ENCODE results near the gene KRTAP10-1. TPM values are rescaled to one million over a fixed set of nuclear protein-coding genes. Genes with fewer than 3 reads are reported as not detected.

Gene KRTAP10-1
- total RNA-seq, 2 experiments from 2014 or later, result not detected

- no peak overlapping the region for H3K4me3 Mint-ChIP-seq
- no peaks in the 10 kb centered on the region for H3K36me3 Mint-ChIP-seq (ENCODE audit: low read depth)
- DNase-seq (no peak), ATAC-seq (no peak)
- CTCF ChIA-PET, result no interaction called here
- H3K27ac Mint-ChIP-seq, result no peak overlapping the region
- no peaks in the 10 kb centered on the region for H3K27me3 Mint-ChIP-seq
- POLR2A ChIA-PET, result no interaction called here
- no peaks in the 10 kb centered on the region for H3K4me1 Mint-ChIP-seq (ENCODE audit: low read depth)
- H3K9me3 Mint-ChIP-seq, result no peaks in the 10 kb centered on the region
- TF ChIP-seq, protein P1, sequence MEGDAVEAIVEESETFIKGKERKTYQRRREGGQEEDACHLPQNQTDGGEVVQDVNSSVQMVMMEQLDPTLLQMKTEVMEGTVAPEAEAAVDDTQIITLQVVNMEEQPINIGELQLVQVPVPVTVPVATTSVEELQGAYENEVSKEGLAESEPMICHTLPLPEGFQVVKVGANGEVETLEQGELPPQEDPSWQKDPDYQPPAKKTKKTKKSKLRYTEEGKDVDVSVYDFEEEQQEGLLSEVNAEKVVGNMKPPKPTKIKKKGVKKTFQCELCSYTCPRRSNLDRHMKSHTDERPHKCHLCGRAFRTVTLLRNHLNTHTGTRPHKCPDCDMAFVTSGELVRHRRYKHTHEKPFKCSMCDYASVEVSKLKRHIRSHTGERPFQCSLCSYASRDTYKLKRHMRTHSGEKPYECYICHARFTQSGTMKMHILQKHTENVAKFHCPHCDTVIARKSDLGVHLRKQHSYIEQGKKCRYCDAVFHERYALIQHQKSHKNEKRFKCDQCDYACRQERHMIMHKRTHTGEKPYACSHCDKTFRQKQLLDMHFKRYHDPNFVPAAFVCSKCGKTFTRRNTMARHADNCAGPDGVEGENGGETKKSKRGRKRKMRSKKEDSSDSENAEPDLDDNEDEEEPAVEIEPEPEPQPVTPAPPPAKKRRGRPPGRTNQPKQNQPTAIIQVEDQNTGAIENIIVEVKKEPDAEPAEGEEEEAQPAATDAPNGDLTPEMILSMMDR (IDR thresholded peaks at IDR 0.05), result no peak
- intact Hi-C loops (cut with micrococcal nuclease), result no loop called here
Measured at GRCh38 chr21:44523567-44524413, 16.2 kb downstream of the KRTAP10-1 start.

- CTCF ChIA-PET, result no interaction called here
- POLR2A ChIA-PET, result no interaction called here
- TF ChIP-seq, protein P1 (IDR thresholded peaks at IDR 0.05), result no peak
- no peak overlapping the region for H3K27ac Mint-ChIP-seq
- ATAC-seq (no peak), DNase-seq (no peak)
- intact Hi-C loops (cut with micrococcal nuclease), result no loop called here
- no peaks in the 10 kb centered on the region for H3K4me1 Mint-ChIP-seq (ENCODE audit: low read depth)
- no peaks in the 10 kb centered on the region for H3K27me3 Mint-ChIP-seq
- no peaks in the 10 kb centered on the region for H3K9me3 Mint-ChIP-seq
- no peaks in the 10 kb centered on the region for H3K36me3 Mint-ChIP-seq (ENCODE audit: low read depth)
- no peak overlapping the region for H3K4me3 Mint-ChIP-seq
Measured at GRCh38 chr21:44522753-44523204, 17.2 kb downstream of the KRTAP10-1 start.

- intact Hi-C loops (cut with micrococcal nuclease), result no loop called here
- no peak for ATAC-seq
- Mint-ChIP-seq H3K27ac (no peak overlapping the region), H3K36me3 (ENCODE audit: low read depth) (no peaks in the 10 kb centered on the region), H3K27me3 (no peaks in the 10 kb centered on the region), H3K4me3 (no peak overlapping the region), H3K4me1 (ENCODE audit: low read depth) (no peaks in the 10 kb centered on the region), H3K9me3 (no peaks in the 10 kb centered on the region)
- ChIA-PET POLR2A (interaction anchor here (0.6 kb wide), 1 partner anchor 100 kb away, joined by 3 read pairs; no protein-coding TSS in a partner anchor), CTCF (no interaction called here)
- DNase-seq, result no peak
- TF ChIP-seq, protein P1 (IDR thresholded peaks at IDR 0.05), result no peak
Measured at GRCh38 chr21:44521928-44522752, 17.9 kb downstream of the KRTAP10-1 start.

GRCh38 chr21:44521301-44521927, 18.6 kb downstream of the KRTAP10-1 start:
- H3K9me3 Mint-ChIP-seq, result no peaks in the 10 kb centered on the region
- ChIA-PET CTCF (interaction anchor here (0.6 kb wide), 1 partner anchor 247 kb away, joined by 3 read pairs; no protein-coding TSS in a partner anchor), POLR2A (interaction anchor here (0.6 kb wide), 1 partner anchor 101 kb away, joined by 3 read pairs; no protein-coding TSS in a partner anchor)
- no peak overlapping the region for H3K4me3 Mint-ChIP-seq
- DNase-seq (no peak), ATAC-seq (no peak)
- H3K36me3 Mint-ChIP-seq (ENCODE audit: low read depth), result no peaks in the 10 kb centered on the region
- intact Hi-C loops (cut with micrococcal nuclease), result no loop called here
- H3K27me3 Mint-ChIP-seq, result no peaks in the 10 kb centered on the region
- TF ChIP-seq, protein P1 (IDR thresholded peaks at IDR 0.05), result no peak
- H3K4me1 Mint-ChIP-seq (ENCODE audit: low read depth), result no peaks in the 10 kb centered on the region
- no peak overlapping the region for H3K27ac Mint-ChIP-seq
